DND-41 (cell line): ENCODE data around the gene CKLF.

Experiments used
- EZH2 ChIP-seq: IDR thresholded peaks from 3 replicates; pipeline ENCODE4 v1.6.1; 2012; ENCODE audit warnings: borderline replicate concordance, low read depth, mild to moderate bottlenecking, moderate library complexity, low read length, inconsistent platforms; ENCODE audit not compliant: severe bottlenecking
- TF ChIP-seq, protein P1 (sequence below): IDR thresholded peaks from 2 replicates; pipeline ENCODE4 v1.5.1; 2012; ENCODE audit warnings: borderline replicate concordance, low read length, moderate library complexity, mild to moderate bottlenecking; ENCODE audit not compliant: poor library complexity, severe bottlenecking; ENCODE audit errors: extremely low read depth

DNA sequence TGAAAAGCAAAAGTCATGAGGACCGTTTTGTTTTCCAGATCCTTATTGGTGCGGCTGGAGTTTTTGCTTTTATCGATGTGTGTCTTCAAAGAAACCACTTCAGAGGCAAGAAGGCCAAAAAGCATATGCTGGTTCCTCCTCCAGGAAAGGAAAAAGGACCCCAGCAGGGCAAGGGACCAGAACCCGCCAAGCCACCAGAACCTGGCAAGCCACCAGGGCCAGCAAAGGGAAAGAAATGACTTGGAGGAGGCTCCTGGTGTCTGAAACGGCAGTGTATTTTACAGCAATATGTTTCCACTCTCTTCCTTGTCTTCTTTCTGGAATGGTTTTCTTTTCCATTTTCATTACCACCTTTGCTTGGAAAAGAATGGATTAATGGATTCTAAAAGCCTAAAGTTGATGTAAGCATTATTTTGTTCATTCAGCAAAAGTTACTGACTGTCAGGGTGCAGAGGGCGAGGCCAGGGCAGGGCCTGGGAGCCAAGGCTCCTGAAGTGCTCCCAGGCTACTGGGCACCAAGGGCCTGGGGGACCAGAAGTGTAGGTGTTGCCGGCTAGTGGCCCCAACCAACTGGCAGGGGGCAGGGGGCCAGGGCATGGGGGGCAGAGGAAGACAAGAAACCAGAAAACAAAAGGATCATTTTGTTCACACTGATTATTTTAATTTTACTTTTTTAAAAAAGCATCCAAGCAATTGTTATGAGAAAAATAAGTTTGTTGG, 35.7 kb downstream of the CKLF start:
- TF ChIP-seq, protein P1, sequence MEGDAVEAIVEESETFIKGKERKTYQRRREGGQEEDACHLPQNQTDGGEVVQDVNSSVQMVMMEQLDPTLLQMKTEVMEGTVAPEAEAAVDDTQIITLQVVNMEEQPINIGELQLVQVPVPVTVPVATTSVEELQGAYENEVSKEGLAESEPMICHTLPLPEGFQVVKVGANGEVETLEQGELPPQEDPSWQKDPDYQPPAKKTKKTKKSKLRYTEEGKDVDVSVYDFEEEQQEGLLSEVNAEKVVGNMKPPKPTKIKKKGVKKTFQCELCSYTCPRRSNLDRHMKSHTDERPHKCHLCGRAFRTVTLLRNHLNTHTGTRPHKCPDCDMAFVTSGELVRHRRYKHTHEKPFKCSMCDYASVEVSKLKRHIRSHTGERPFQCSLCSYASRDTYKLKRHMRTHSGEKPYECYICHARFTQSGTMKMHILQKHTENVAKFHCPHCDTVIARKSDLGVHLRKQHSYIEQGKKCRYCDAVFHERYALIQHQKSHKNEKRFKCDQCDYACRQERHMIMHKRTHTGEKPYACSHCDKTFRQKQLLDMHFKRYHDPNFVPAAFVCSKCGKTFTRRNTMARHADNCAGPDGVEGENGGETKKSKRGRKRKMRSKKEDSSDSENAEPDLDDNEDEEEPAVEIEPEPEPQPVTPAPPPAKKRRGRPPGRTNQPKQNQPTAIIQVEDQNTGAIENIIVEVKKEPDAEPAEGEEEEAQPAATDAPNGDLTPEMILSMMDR, result no peak
- TF ChIP-seq EZH2, result no peak
